GM21381 (cell line): ENCODE data around the gene UBL4B.

Experiments used
- ATAC-seq: cut with Tn5 transposase; IDR thresholded peaks from one replicate; pipeline ENCODE4 v1.9.1; 2021; ENCODE audit warnings: mild to moderate bottlenecking, moderate library complexity; ENCODE audit not compliant: unreplicated experiment

UBL4B gene

GRCh38 chr1:110084227-110085078, 27.8 kb upstream of the UBL4B start:
- peak; percentile 58 for ATAC-seq

GRCh38 chr1:110085671-110086070, 26.6 kb upstream of the UBL4B start:
- no peak for ATAC-seq

GRCh38 chr1:110086961-110087360, 25.3 kb upstream of the UBL4B start:
- ATAC-seq = no peak

GRCh38 chr1:110087812-110088738, 24.2 kb upstream of the UBL4B start:
- ATAC-seq = no peak

- ATAC-seq = no peak
Observed at GRCh38 chr1:110088739-110089316, 23.4 kb upstream of the UBL4B start.

GRCh38 chr1:110089561-110090275, 22.5 kb upstream of the UBL4B start:
- ATAC-seq = no peak

- no peak for ATAC-seq
Observed at GRCh38 chr1:110091381-110091780, 20.9 kb upstream of the UBL4B start.

GRCh38 chr1:110091791-110092190, 20.5 kb upstream of the UBL4B start:
- ATAC-seq = no peak

- ATAC-seq = no peak
Observed at GRCh38 chr1:110092991-110093390, 19.3 kb upstream of the UBL4B start.

GRCh38 chr1:110094931-110095654, 17.1 kb upstream of the UBL4B start:
- ATAC-seq = no peak

GRCh38 chr1:110097507-110098221, 14.6 kb upstream of the UBL4B start:
- no peak for ATAC-seq

- ATAC-seq = no peak
Observed at GRCh38 chr1:110098222-110099026, 13.8 kb upstream of the UBL4B start.

GRCh38 chr1:110100335-110100734, 11.9 kb upstream of the UBL4B start:
- ATAC-seq = no peak

GRCh38 chr1:110102081-110102480, 10.2 kb upstream of the UBL4B start:
- no peak for ATAC-seq

- no peak for ATAC-seq
Observed at GRCh38 chr1:110106013-110106941, 6.0 kb upstream of the UBL4B start.

GRCh38 chr1:110107867-110108469, 4.3 kb upstream of the UBL4B start:
- no peak for ATAC-seq

GRCh38 chr1:110111081-110111480, 1.2 kb upstream of the UBL4B start:
- no peak for ATAC-seq
